ENCODE measurements around the gene PSMC3IP.

PSMC3IP gene

DNA sequence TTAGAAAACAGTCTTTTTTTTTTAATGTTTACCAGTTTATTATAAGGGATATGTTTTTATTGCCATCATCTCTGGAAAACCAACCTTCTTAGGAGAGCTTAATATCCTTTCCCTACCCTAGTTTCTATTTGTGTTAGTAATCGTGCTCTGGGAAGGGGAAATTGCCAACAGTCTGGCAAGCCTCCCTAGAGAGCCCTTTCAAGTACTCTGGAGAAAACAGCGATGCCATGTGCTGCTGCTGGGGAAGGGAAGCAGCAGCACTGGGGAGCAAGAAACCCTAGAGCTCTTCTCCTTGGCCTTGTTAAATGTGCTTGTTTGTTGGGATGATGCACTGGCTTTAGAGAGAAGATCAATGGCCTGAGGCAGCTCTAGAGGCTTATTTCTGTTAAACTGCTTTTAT is 21.4 kb upstream of the PSMC3IP start:
- H3K79me2 ChIP-seq (ENCODE audit: control insufficient read depth, low read length): peaks cover 52% of the 10 kb centered on the region
- H3K4me2 ChIP-seq (ENCODE audit: low read length): no peak overlapping the region
- no peak overlapping the region for H3K4me3 ChIP-seq (ENCODE audit: low read length)
- H3K36me3 ChIP-seq (ENCODE audit: control insufficient read depth, low read length): peaks cover 7% of the 10 kb centered on the region
- peaks cover 8% of the 10 kb centered on the region for H3K4me1 ChIP-seq (ENCODE audit: control insufficient read depth, low read length)
- H3K9me2 ChIP-seq (replicated peaks; ENCODE audit: control insufficient read depth, low read length): no peaks in the 10 kb centered on the region
- no peaks in the 10 kb centered on the region for H3F3A ChIP-seq (ENCODE audit: control insufficient read depth, insufficient read depth)
- H4K20me1 ChIP-seq (ENCODE audit: control insufficient read depth, insufficient read depth, low read depth, low read length): no peaks in the 10 kb centered on the region
- H3K27ac ChIP-seq (ENCODE audit: low read depth, low read length): no peak overlapping the region
- TF ChIP-seq, protein P1, sequence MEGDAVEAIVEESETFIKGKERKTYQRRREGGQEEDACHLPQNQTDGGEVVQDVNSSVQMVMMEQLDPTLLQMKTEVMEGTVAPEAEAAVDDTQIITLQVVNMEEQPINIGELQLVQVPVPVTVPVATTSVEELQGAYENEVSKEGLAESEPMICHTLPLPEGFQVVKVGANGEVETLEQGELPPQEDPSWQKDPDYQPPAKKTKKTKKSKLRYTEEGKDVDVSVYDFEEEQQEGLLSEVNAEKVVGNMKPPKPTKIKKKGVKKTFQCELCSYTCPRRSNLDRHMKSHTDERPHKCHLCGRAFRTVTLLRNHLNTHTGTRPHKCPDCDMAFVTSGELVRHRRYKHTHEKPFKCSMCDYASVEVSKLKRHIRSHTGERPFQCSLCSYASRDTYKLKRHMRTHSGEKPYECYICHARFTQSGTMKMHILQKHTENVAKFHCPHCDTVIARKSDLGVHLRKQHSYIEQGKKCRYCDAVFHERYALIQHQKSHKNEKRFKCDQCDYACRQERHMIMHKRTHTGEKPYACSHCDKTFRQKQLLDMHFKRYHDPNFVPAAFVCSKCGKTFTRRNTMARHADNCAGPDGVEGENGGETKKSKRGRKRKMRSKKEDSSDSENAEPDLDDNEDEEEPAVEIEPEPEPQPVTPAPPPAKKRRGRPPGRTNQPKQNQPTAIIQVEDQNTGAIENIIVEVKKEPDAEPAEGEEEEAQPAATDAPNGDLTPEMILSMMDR (IDR thresholded peaks at IDR 0.05; ENCODE audit: low read depth, low read length, poor library complexity, severe bottlenecking): no peak
- TF ChIP-seq EZH2phosphoT487 (IDR thresholded peaks at IDR 0.05; ENCODE audit: borderline replicate concordance, low read length): no peak
- H3K27me3 ChIP-seq (ENCODE audit: control insufficient read depth, low read length): no peaks in the 10 kb centered on the region
- no peaks in the 10 kb centered on the region for H3K9me3 ChIP-seq (ENCODE audit: control insufficient read depth, insufficient read depth, low read length)

DNA sequence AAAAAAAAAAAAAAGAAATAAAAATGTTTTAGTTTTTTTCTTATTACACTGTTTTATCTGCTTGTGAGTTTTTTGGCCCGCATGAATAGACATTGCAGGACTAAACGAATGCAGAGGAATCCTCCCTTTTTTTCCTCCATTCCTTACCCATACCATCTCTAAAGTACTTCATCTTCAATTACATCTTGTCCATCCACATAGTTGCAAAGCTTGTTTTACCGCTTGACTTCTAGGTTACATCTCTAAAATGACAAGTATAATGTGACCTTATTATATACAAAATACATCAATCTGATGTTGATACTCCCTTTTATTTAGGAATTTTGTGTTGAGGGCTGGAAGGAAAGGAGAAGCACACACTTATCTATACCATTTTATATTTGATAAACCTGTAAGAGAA is 18.9 kb upstream of the PSMC3IP start:
- H3K4me2 ChIP-seq (ENCODE audit: low read length): no peak overlapping the region
- peaks cover 29% of the 10 kb centered on the region for H3K79me2 ChIP-seq (ENCODE audit: control insufficient read depth, low read length)
- H3F3A ChIP-seq (ENCODE audit: control insufficient read depth, insufficient read depth): no peaks in the 10 kb centered on the region
- H3K4me3 ChIP-seq (ENCODE audit: low read length): no peak overlapping the region
- H3K9me3 ChIP-seq (ENCODE audit: control insufficient read depth, insufficient read depth, low read length): no peaks in the 10 kb centered on the region
- no peak overlapping the region for H3K27ac ChIP-seq (ENCODE audit: low read depth, low read length)
- H3K9me2 ChIP-seq (replicated peaks; ENCODE audit: control insufficient read depth, low read length): no peaks in the 10 kb centered on the region
- TF ChIP-seq EZH2phosphoT487 (IDR thresholded peaks at IDR 0.05; ENCODE audit: borderline replicate concordance, low read length): no peak
- TF ChIP-seq, protein P1 (IDR thresholded peaks at IDR 0.05; ENCODE audit: low read depth, low read length, poor library complexity, severe bottlenecking): no peak
- no peaks in the 10 kb centered on the region for H4K20me1 ChIP-seq (ENCODE audit: control insufficient read depth, insufficient read depth, low read depth, low read length)
- no peaks in the 10 kb centered on the region for H3K27me3 ChIP-seq (ENCODE audit: control insufficient read depth, low read length)
- no peaks in the 10 kb centered on the region for H3K4me1 ChIP-seq (ENCODE audit: control insufficient read depth, low read length)
- peaks cover 13% of the 10 kb centered on the region for H3K36me3 ChIP-seq (ENCODE audit: control insufficient read depth, low read length)

DNA sequence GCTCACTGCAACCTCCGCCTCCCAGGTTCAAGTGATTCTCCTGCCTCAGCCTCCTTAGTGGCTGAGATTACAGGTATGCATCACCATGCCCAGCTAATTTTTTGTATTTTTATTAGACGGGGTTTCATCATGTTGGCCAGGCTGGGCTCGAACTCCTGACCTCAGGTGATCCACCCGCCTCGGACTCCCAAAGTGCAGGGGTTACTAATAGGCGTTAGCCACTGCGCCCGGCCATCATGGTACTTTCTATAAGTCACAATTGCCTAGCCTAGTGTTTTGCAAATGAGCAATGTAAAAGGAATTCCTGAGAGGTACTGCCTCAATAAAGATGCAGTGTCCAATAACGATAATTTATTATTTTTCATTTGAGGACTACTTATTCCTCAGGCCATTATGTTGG is 13.9 kb upstream of the PSMC3IP start:
- H3K27me3 ChIP-seq (ENCODE audit: control insufficient read depth, low read length): no peaks in the 10 kb centered on the region
- no peaks in the 10 kb centered on the region for H4K20me1 ChIP-seq (ENCODE audit: control insufficient read depth, insufficient read depth, low read depth, low read length)
- H3K4me3 ChIP-seq (ENCODE audit: low read length): no peak overlapping the region
- H3K9me3 ChIP-seq (ENCODE audit: control insufficient read depth, insufficient read depth, low read length): no peaks in the 10 kb centered on the region
- peaks cover 4% of the 10 kb centered on the region; the same call in 1 of the 2 replicates for H3F3A ChIP-seq (ENCODE audit: control insufficient read depth, insufficient read depth)
- TF ChIP-seq, protein P1 (IDR thresholded peaks at IDR 0.05; ENCODE audit: low read depth, low read length, poor library complexity, severe bottlenecking): no peak
- no peak for TF ChIP-seq EZH2phosphoT487 (IDR thresholded peaks at IDR 0.05; ENCODE audit: borderline replicate concordance, low read length)
- peaks cover 1% of the 10 kb centered on the region; the same call in 1 of the 2 replicates for H3K79me2 ChIP-seq (ENCODE audit: control insufficient read depth, low read length)
- no peak overlapping the region for H3K27ac ChIP-seq (ENCODE audit: low read depth, low read length)
- H3K9me2 ChIP-seq (replicated peaks; ENCODE audit: control insufficient read depth, low read length): no peaks in the 10 kb centered on the region
- peaks cover 45% of the 10 kb centered on the region for H3K36me3 ChIP-seq (ENCODE audit: control insufficient read depth, low read length)
- peaks cover 22% of the 10 kb centered on the region for H3K4me1 ChIP-seq (ENCODE audit: control insufficient read depth, low read length)
- no peak overlapping the region for H3K4me2 ChIP-seq (ENCODE audit: low read length)

All from DOHH2 (cell line).